Smooth muscle cell (in vitro differentiated cells): ENCODE data around the gene MYLK3. TPM values are rescaled to one million over a fixed set of nuclear protein-coding genes. Genes with fewer than 3 reads are reported as not detected.
"Not testable (repeated sequence)": the region's sequence is repeated elsewhere in the genome, so short reads cannot be mapped to it uniquely, and the experiment has no call there.

Experiments used
- DNase-seq: peaks from one replicate; lab custom pipeline; 2025; ENCODE audit not compliant: unreplicated experiment; lab: John Stamatoyannopoulos, UW
- H2AFZ ChIP-seq: fragments of 200-600 bp; sonication (generic); 2 replicates; pipeline ENCODE4 v1.6.0; 2016; ENCODE audit warnings: antibody characterized with exemption, low read depth, mild to moderate bottlenecking
- H3F3A ChIP-seq: fragments of 200-600 bp; sonication (generic); 2 replicates; pipeline ENCODE4 v1.6.0; 2017; ENCODE audit warnings: antibody characterized with exemption, low read depth
- H3K27ac ChIP-seq: fragments of 200-600 bp; sonication (generic); 2 replicates; pipeline ENCODE4 v1.5.1; 2016; ENCODE audit warnings: low read depth, mild to moderate bottlenecking
- H3K27me3 ChIP-seq: fragments of 200-600 bp; sonication (generic); 2 replicates; pipeline ENCODE4 v1.6.1; 2016; ENCODE audit warnings: low read depth, mild to moderate bottlenecking
- H3K36me3 ChIP-seq: fragments of 200-600 bp; sonication (generic); 2 replicates; pipeline ENCODE4 v1.5.1; 2016; ENCODE audit warnings: low read depth
- H3K4me1 ChIP-seq: fragments of 200-600 bp; sonication (generic); 2 replicates; pipeline ENCODE4 v1.5.1; 2016; ENCODE audit warnings: low read depth
- H3K4me2 ChIP-seq: fragments of 200-600 bp; sonication (generic); 2 replicates; pipeline ENCODE4 v1.6.0; 2016; ENCODE audit warnings: mild to moderate bottlenecking
- H3K4me3 ChIP-seq: fragments of 200-600 bp; sonication (generic); 2 replicates; pipeline ENCODE4 v1.5.1; 2016; ENCODE audit warnings: mild to moderate bottlenecking
- H3K79me2 ChIP-seq: fragments of 200-600 bp; sonication (generic); 2 replicates; pipeline ENCODE4 v1.6.0; 2016; ENCODE audit warnings: low read depth, mild to moderate bottlenecking
- H3K9ac ChIP-seq: fragments of 200-600 bp; sonication (generic); 2 replicates; pipeline ENCODE4 v1.6.0; 2016; ENCODE audit warnings: low read depth
- H3K9me3 ChIP-seq: fragments of 200-600 bp; sonication (generic); replicated peaks from 2 replicates; pipeline ENCODE4 v1.5.1; 2016; ENCODE audit warnings: low read depth
- H4K20me1 ChIP-seq: fragments of 200-600 bp; sonication (generic); 2 replicates; pipeline ENCODE4 v1.6.0; 2016; ENCODE audit warnings: low read depth
- WGBS: methylation state at CpG from one replicate; pipeline ENCODE4 v1.1.7; 2016; ENCODE audit warnings: low lambda C conversion rate; 5-methylcytosine and 5-hydroxymethylcytosine counted together
- polyA plus RNA-seq: library from polyadenylated mRNA; unstranded; fragments of >200 nt; fragmentation: Nextera tagmentation; extraction: Ambion mirVana; gene quantifications from 2 replicates; pipeline ENCODE4 v1.2.1, GENCODE V29; 2016
- total RNA-seq: library from RNA; depleted of rRNA; stranded (reverse); fragments of >200 nt; gene quantifications from 2 replicates; pipeline ENCODE4 v1.2.3, GENCODE V29; 2014
- TF ChIP-seq, protein P1 (sequence below): fragments of 200-600 bp; sonication (generic); IDR thresholded peaks from 2 replicates; pipeline ENCODE4 v1.5.1; 2017; ENCODE audit warnings: borderline replicate concordance, mild to moderate bottlenecking, antibody characterized with exemption; ENCODE audit not compliant: insufficient read depth, poor library complexity, severe bottlenecking

Gene MYLK3
- total and polyA plus RNA-seq, 2 experiments from 2014 or later, result 0.22 to 0.33 TPM

DNA sequence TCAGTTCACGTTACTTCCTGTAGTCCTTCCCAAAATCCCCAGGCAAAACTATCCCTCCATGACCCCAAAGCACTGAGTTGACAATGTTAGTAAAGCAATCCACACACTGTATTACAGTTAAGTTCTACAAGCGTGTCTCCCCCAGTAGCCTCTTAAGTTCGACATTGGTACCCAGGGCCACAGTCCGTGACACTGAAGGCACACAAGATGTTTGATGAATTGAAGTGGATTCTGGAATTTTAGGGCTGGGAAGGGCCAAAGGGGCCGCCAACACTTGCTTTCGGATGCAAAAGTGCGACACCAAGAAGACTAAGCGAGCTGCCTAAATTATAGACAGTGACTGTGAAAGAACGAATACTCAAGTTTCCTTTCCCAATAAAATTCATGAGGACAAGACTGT lies 60.7 kb downstream of the MYLK3 start:
- Histone ChIP-seq H3K4me1 (peaks cover 27% of the 10 kb centered on the region), H3K27ac (peak overlapping the region; percentile 89), H3K36me3 (no peaks in the 10 kb centered on the region), H2AFZ (peak overlapping the region; percentile 84), H3K9me3 (no peaks in the 10 kb centered on the region), H4K20me1 (peaks cover 64% of the 10 kb centered on the region), H3K9ac (peak overlapping the region; percentile 88), H3K79me2 (peaks cover 77% of the 10 kb centered on the region), H3K4me2 (peak overlapping the region; percentile 92), H3F3A (peaks cover 15% of the 10 kb centered on the region), H3K27me3 (no peaks in the 10 kb centered on the region), H3K4me3 (peak overlapping the region; percentile 90)
- TF ChIP-seq, protein P1, sequence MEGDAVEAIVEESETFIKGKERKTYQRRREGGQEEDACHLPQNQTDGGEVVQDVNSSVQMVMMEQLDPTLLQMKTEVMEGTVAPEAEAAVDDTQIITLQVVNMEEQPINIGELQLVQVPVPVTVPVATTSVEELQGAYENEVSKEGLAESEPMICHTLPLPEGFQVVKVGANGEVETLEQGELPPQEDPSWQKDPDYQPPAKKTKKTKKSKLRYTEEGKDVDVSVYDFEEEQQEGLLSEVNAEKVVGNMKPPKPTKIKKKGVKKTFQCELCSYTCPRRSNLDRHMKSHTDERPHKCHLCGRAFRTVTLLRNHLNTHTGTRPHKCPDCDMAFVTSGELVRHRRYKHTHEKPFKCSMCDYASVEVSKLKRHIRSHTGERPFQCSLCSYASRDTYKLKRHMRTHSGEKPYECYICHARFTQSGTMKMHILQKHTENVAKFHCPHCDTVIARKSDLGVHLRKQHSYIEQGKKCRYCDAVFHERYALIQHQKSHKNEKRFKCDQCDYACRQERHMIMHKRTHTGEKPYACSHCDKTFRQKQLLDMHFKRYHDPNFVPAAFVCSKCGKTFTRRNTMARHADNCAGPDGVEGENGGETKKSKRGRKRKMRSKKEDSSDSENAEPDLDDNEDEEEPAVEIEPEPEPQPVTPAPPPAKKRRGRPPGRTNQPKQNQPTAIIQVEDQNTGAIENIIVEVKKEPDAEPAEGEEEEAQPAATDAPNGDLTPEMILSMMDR, result no peak
- WGBS, result 40% methylated on average over 9 of the region's 9 CpGs
- DNase-seq, result no peak

DNA sequence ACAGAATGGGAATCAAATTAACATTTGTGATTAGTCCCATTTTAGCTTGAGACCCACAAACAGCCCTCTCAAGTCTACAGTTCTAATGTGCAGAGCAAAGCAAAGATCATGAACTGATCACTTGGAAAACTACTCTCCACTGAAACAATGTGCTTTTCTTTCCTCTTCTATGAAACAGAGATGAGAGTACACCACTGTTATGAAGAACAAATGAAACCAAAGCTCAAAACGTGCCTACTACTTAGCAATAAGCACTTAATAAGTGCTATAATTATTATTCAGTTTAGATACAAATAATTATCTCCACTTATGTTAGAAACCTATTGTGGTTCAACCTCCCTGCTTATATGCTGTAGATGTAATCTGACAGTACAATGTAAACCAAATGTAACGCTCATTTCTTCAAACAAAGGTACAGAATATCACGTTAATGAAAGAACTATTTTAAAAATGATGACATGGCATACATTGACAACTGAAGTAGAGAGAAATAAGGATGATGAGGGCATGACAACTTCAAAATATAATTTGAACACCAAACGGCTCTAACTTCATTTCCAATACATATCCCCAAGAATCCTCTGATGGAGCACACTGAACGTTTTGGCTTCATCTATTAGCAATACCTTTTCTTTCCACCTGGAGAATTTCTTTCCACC lies 61.2 kb downstream of the MYLK3 start:
- peaks cover 69% of the 10 kb centered on the region for H4K20me1 ChIP-seq
- H3K36me3 ChIP-seq, result no peaks in the 10 kb centered on the region
- H3K79me2 ChIP-seq, result peaks cover 77% of the 10 kb centered on the region
- H3K4me1 ChIP-seq, result peaks cover 27% of the 10 kb centered on the region
- H3K4me3 ChIP-seq, result peak overlapping the region; percentile 90
- no peak overlapping the region for H2AFZ ChIP-seq
- H3K9ac ChIP-seq, result peak overlapping the region; percentile 88
- H3K9me3 ChIP-seq, result no peaks in the 10 kb centered on the region
- no peaks in the 10 kb centered on the region for H3K27me3 ChIP-seq
- 61% methylated on average over 5 of the region's 5 CpGs for WGBS
- no peak for DNase-seq
- peaks cover 15% of the 10 kb centered on the region for H3F3A ChIP-seq
- TF ChIP-seq, protein P1, result no peak
- no peak overlapping the region for H3K27ac ChIP-seq
- peak overlapping the region; percentile 92 for H3K4me2 ChIP-seq

DNA sequence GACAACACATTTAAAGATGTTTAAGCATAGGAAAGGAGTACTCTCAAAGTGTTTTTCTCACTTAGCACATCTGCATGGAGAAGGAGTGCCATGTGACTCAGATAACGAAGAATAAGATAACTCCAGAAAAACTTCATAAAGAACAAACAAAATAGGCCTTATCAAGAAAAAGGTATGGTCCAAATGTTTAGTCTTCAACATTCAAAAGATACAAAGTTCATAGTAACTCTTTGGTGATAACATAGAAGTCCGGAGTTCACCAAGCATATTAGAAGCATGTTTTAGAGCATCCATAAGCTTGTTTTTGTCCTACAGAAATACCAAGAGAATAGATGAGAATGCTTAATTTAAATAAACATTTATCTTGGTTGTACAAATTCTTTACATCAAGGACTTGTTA lies 66.3 kb downstream of the MYLK3 start:
- not testable (repeated sequence) for H3K27ac ChIP-seq, H3K4me3 ChIP-seq, H3K36me3 ChIP-seq, H3K9me3 ChIP-seq, H3F3A ChIP-seq, H3K9ac ChIP-seq, H2AFZ ChIP-seq, H3K4me1 ChIP-seq, H3K4me2 ChIP-seq, H3K27me3 ChIP-seq, DNase-seq
- H3K79me2 ChIP-seq, result peaks cover 60% of the 10 kb centered on the region
- H4K20me1 ChIP-seq, result peaks cover 67% of the 10 kb centered on the region
- whole genome bisulfite sequencing, result 95% methylated on average over 2 of the region's 2 CpGs

DNA sequence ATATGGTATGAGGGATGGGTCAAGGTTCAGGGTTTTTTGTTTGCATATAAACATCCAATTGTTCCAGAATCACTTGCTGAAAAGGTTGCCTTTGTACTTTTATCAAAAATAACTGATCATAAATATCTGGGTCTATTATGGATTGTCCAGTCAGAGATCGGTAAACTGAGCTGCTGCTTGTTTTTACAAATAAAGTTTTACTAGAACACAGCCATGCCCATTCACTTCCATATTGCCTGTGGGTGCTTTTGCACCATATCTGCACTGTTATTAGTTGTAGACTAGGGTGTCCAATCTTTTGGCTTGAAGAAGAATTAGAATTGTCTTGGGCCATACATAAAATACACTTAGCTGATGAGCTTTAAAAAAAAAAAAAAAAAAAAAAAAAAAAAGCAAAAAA lies 70.2 kb downstream of the MYLK3 start:
- H3K4me2 ChIP-seq, H3K36me3 ChIP-seq, H3K27ac ChIP-seq, H3F3A ChIP-seq, H3K27me3 ChIP-seq, H2AFZ ChIP-seq, H3K4me3 ChIP-seq, H3K4me1 ChIP-seq, H3K9me3 ChIP-seq, H3K9ac ChIP-seq, DNase-seq: not testable (repeated sequence)
- WGBS, result 95% methylated on average over 1 of the region's 1 CpG
- H4K20me1 ChIP-seq, result peaks cover 32% of the 10 kb centered on the region
- peaks cover 21% of the 10 kb centered on the region for H3K79me2 ChIP-seq
